ENCODE measurements around the gene COL4A1.

The COL4A1 gene

DNA sequence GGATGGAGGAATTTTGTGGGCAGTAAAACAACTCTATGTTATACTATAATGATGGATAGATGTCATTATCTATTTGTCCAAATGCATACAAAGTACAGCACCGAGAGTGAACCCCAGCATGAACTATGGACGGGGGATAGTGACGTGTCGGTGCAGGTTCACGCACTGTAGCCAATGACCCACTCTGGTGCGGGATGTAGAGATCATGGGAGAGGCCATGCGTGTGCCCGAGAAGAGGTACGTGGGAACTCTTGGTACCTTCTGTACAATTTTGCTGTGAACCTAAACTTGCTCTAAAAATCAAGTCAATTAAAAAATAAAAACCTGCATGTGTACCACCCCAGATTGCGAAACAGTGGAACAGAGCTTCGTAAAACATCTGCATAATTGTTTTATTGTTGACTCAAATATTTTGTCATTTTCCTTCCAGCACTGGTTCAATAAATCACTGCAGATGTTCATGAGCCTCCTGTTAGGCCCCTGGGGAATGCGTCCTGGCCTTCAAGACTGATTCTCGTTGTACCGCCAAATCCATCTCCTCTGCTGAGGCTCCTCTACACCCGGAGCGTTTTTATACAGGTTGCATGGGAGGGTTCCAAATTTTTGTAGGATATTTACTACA lies 30.9 kb downstream of the COL4A1 start:
- H3K4me3 ChIP-seq (ENCODE audit: low read depth, low read length), result no peak overlapping the region
- DNase-seq (ENCODE audit: low read depth), result no peak
- no peak for TF ChIP-seq CTCF (IDR thresholded peaks at IDR 0.05; ENCODE audit: control insufficient read depth, extremely low read depth, insufficient read depth)

- peak; percentile 47 for TF ChIP-seq CTCF (IDR thresholded peaks at IDR 0.05; ENCODE audit: control insufficient read depth, extremely low read depth, insufficient read depth)
- H3K4me3 ChIP-seq (ENCODE audit: low read depth, low read length), result no peak overlapping the region
- no peak for DNase-seq (ENCODE audit: low read depth)
Measured at GRCh38 chr13:110274687-110275086, 32.3 kb downstream of the COL4A1 start.

DNA sequence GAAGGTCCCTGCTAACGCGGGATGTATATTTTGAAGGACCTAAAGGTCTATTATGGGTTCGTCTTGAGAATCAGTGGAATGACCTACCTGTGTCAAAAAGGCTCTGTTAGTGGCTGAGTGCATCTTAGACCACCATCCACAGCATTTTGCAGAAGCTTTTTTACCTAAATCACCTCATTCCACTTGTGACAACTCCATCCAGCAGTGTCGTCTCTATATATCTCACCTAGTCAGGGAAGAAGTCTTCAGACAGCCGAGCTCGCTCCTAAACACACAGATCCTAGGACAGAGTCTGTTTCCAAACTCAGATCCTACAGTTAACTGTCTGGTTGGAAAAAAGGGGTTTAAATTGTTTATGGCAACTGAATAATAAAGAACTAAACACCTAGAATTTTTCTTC lies 33.7 kb downstream of the COL4A1 start:
- TF ChIP-seq CTCF (IDR thresholded peaks at IDR 0.05; ENCODE audit: control insufficient read depth, extremely low read depth, insufficient read depth), result no peak
- H3K4me3 ChIP-seq (ENCODE audit: low read depth, low read length), result no peak overlapping the region
- DNase-seq (ENCODE audit: low read depth), result no peak

DNA sequence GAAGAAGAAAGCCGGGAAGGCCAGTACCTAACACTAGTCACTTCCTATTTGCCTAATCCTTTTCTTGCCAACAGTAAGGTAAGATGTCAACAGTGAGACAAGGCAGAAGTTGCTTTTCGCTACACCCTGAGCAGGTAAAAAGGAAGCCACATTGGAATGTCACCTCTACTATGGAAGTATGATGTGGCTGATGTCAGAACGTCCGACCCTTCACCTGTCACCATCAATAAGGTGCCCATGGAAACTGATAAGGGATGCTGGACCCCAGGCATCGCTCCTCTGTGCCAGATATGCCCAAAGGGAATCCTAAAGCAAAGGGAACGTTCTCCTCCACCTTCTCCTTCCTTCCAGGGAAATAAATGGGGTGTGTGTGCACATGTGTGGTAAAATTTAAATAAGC lies 34.3 kb downstream of the COL4A1 start:
- no peak for DNase-seq (ENCODE audit: low read depth)
- no peak overlapping the region for H3K4me3 ChIP-seq (ENCODE audit: low read depth, low read length)
- TF ChIP-seq CTCF (IDR thresholded peaks at IDR 0.05; ENCODE audit: control insufficient read depth, extremely low read depth, insufficient read depth), result no peak

DNA sequence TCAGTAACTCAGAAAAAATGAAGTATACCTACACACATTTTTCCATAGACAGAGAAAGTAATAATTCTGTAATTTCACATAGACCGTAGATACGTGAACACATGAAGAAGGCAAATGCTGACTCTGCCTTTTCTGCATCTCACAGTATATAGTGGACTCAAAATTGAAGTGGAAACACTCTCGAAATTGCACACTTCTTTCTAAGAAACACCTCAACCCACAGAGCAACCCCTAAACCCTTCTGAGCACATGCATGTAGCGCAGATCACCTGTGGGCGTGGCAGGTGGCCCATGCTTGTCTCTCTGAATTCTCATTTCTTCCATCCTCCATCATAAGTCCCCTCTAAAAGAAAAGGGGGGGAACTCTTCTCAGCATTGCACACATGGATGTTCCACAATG lies 34.7 kb downstream of the COL4A1 start:
- H3K4me3 ChIP-seq (ENCODE audit: low read depth, low read length), result no peak overlapping the region
- DNase-seq (ENCODE audit: low read depth), result no peak
- TF ChIP-seq CTCF (IDR thresholded peaks at IDR 0.05; ENCODE audit: control insufficient read depth, extremely low read depth, insufficient read depth), result no peak

- no peak for TF ChIP-seq CTCF (IDR thresholded peaks at IDR 0.05; ENCODE audit: control insufficient read depth, extremely low read depth, insufficient read depth)
- no peak for DNase-seq (ENCODE audit: low read depth)
- no peak overlapping the region for H3K4me3 ChIP-seq (ENCODE audit: low read depth, low read length)
Measured at GRCh38 chr13:110271313-110271712, 35.6 kb downstream of the COL4A1 start.

DNA sequence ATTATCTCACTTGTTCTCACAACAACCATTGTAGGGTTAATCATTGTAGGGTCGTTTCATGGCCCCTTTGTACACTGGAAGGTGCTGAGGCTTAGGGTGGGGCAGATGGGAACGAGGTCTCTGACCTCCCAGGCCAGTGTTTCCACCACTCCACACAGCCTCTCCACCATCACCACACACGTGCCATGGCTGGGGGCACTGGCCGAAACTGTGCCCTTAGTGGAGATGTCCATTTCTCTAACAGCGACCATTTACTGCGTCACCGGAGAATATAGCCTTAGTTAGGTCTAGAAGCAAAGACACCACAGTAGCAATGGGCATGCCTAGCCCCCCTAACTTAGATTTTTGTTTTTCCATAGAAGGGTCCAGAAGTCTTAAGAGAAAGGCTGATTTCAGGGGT lies 36.5 kb downstream of the COL4A1 start:
- DNase-seq (ENCODE audit: low read depth), result no peak
- TF ChIP-seq CTCF (IDR thresholded peaks at IDR 0.05; ENCODE audit: control insufficient read depth, extremely low read depth, insufficient read depth), result no peak
- no peak overlapping the region for H3K4me3 ChIP-seq (ENCODE audit: low read depth, low read length)
